A172 (cell line): ENCODE measurements around the gene AGPAT4. TPM values are rescaled to one million over a fixed set of nuclear protein-coding genes. Genes with fewer than 3 reads are reported as not detected.
"Not testable (repeated sequence)": the region's sequence is repeated elsewhere in the genome, so short reads cannot be mapped to it uniquely, and the experiment has no call there.

Source experiments
- DNase-seq: peaks from one replicate; pipeline ENCODE4 v3.0.0-alpha.2; 2015; ENCODE audit warnings: low spot score
- total RNA-seq: library from RNA; depleted of rRNA; stranded (reverse); fragments of >200 nt; shearing (Covaris generic); gene quantifications from 2 replicates; pipeline ENCODE4 v1.2.3, GENCODE V29; 2014; rRNA removed

AGPAT4 gene, protein sequence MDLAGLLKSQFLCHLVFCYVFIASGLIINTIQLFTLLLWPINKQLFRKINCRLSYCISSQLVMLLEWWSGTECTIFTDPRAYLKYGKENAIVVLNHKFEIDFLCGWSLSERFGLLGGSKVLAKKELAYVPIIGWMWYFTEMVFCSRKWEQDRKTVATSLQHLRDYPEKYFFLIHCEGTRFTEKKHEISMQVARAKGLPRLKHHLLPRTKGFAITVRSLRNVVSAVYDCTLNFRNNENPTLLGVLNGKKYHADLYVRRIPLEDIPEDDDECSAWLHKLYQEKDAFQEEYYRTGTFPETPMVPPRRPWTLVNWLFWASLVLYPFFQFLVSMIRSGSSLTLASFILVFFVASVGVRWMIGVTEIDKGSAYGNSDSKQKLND
- 4.2 and 4.4 TPM in 2 replicates for total RNA-seq

GRCh38 chr6:161273752-161274487 is at the start of gene AGPAT4:
TSS of gene AGPAT4 (minus strand) at chr6:161274061. CDS start at chr6:161232213, 41,848 bp downstream.
- DNase-seq, result peak; percentile 95

GRCh38 chr6:161319231-161319630 is 45.4 kb upstream of the AGPAT4 start:
- no peak for DNase-seq

DNA sequence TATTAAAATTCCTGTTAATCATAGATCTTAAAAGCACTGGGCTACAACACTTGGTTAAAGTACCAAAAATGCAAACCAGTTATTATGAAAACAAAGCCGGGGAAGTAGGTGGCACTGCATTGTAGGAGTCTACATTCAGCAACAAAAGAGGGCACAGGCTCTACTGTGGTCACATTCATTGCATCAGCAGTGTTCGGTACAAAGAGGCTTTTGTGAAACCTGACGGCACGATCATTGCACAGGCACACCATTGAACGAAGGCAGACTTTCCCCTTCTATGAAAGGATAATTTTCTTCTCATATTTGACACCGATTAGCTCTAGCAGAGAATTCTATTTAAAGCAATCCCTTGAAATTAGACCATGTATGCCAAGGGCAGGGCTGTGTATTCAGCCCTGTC is 44.6 kb upstream of the AGPAT4 start:
- no peak for DNase-seq

GRCh38 chr6:161316531-161316930 is 42.7 kb upstream of the AGPAT4 start:
- no peak for DNase-seq

DNA sequence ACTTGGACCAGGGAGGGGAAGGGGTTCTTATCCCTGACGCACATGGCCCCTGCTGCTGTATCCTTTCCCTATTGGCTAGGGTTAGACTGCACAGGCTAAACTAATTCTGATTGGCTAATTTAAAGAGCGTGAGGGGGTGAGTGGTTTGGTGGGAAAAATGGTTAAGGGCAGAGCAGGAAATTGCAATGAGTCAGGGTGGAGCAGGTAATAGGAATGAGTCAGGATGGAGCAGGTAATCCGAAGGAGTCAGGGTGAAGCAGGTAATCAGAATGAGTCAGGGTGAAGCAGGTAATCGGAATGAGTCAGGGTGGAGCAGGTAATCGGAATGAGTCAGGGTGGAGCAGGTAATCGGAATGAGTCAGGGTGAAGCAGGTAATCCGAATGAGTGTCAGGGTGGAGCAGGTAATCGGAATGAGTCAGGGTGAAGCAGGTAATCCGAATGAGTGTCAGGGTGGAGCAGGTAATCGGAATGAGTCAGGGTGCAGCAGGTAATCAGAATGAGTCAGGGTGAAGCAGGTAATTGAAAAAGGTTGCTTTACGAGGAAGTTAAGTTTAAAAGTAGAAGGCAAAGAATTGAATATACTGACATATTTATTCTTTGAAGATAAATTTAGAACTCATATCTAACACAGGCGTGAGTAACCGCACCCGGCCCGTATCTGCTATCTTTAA is 41.5 kb upstream of the AGPAT4 start:
- peak; percentile 5 for DNase-seq

DNA sequence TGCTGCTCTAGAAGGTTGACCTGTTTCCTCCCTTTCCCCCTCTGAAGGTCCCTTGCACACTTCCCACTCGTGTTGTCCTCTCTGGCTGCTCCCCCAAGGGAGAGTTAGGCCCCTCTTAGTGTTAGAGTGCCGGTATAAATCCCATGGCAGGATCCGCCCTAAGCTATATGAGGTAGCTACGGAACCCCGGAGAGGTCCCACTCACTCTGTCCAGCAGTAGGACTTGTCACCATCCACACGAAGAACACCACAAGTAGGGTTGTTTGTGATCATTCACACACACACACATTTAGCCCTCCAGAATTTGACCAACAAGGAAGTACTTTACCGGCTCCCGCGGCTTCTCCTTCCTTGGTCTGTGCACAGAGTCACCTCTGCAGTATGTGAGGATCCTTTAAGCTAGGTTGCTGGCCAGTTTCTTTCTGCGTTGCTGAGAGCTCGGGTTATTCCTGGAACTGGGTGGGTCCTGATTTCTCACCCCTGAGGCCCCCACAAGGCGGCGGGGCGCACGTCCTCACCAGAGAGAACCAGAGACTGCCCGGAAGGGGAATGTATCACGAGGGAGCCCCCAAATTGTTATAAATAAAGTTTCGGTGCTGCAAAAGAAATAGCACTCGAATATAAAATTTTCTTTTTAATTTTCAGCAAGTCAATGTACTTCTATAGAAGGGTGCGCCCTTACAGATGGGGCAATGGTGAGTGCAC is 40.8 kb upstream of the AGPAT4 start:
- not testable (repeated sequence) for DNase-seq

GRCh38 chr6:161313940-161314509 is 40.2 kb upstream of the AGPAT4 start:
- DNase-seq, result no peak

GRCh38 chr6:161313475-161313874 is 39.6 kb upstream of the AGPAT4 start:
- DNase-seq, result not testable (repeated sequence)

- peak; percentile 10 for DNase-seq
Measured at GRCh38 chr6:161309774-161310173, 35.9 kb upstream of the AGPAT4 start.

- DNase-seq, result no peak
Measured at GRCh38 chr6:161308075-161308655, 34.3 kb upstream of the AGPAT4 start.

GRCh38 chr6:161305860-161306259 is 32.0 kb upstream of the AGPAT4 start:
- DNase-seq, result no peak

DNA sequence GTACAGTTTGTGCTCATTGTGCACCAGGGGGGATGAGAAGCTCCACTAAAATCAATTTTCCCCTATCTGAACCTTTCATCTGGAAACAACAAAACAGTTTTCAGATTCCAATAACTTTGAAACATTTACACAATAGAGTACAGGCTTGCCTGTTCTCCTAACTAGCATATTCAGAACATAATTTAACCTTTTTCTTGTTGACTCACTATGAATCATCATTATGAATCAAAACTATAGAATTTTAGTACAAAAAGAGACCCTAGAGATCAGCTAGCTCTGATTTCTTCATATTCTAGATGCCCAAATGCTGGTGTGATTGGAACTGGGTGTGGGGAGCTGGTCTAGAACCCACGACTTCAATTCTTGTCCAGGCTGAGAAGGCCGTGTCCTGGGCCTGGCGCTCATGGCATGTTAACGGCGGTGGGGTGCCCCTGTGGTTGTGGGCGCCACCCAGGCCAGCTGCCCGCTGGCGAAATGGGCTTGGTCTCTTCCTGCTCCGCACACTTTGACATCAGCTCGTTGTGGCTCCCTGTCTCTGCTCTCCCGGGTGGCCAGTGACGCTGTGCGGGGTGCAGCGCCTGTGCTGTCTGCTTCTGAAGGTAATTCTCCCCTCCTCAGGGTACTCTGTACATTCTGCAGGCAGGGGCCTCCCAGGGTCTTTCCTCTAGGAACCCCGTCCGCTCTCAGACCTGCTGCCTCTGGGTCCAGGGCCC is 29.9 kb upstream of the AGPAT4 start:
- peak; percentile 16 for DNase-seq

DNA sequence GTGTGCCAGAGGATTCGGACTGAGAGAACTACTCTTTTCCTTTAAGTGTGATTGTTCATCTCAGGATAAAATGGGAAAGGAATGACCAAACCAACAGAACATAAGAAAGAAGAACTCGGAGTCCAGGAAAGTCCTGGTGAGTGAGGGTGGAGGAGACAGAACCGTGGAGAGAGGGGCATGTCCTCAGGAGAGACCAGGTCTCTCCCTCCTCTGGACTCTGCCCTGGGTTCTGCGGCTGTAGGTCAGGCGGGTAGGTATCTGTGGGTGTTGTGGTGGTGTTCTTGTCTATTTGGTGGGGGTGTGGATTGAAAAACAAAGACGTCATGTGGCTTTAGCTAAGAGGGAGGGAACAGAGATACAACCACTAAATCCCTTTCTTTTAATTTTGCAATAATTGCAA is 29.1 kb upstream of the AGPAT4 start:
- DNase-seq, result no peak

DNA sequence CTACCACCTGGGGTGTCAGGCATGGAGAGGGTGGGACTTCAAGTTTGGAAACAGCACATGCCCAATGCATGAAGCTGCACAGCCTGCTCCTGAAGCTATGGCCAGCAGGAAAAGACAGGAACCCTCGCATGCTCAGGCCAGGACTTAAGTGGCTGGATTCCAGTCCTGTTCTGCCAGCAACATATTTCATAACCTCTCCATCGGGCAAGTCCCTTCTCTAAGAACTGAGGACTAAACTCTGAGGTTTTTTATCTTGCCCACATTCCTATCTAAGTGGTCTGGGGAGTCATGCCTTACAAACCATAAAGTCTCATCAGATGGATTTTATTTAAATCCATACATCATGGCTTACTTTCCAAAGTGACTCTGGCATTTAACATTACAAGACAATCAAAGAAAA is 27.5 kb upstream of the AGPAT4 start:
- peak; percentile 73 for DNase-seq

- DNase-seq, result no peak
Measured at GRCh38 chr6:161300823-161301222, 27.0 kb upstream of the AGPAT4 start.

GRCh38 chr6:161299726-161300125 is 25.9 kb upstream of the AGPAT4 start:
- DNase-seq, result no peak

- no peak for DNase-seq
Measured at GRCh38 chr6:161295784-161296183, 21.9 kb upstream of the AGPAT4 start.

- DNase-seq, result no peak
Measured at GRCh38 chr6:161292650-161293281, 18.9 kb upstream of the AGPAT4 start.

GRCh38 chr6:161292145-161292544 is 18.3 kb upstream of the AGPAT4 start:
- no peak for DNase-seq

- no peak for DNase-seq
Measured at GRCh38 chr6:161290751-161291150, 16.9 kb upstream of the AGPAT4 start.
